GM20431 (cell line): Measurements from ENCODE around the gene TBC1D19.

Experiments
- in situ Hi-C: fragments of 300-500 bp; cut with MseI, MboI; formaldehyde crosslinking; loops from one replicate; pipeline ENCODE4 v1.15.0; 2020; ENCODE audit warnings: low sequenced_read_pairs; ENCODE audit not compliant: unreplicated experiment

Gene TBC1D19

GRCh38 chr4:26764231-26764630 is 180.3 kb downstream of the TBC1D19 start:
- in situ Hi-C loops, result no loop called here

GRCh38 chr4:26765515-26765914 is 181.6 kb downstream of the TBC1D19 start:
- in situ Hi-C loops, result no loop called here

GRCh38 chr4:26766141-26766540 is 182.3 kb downstream of the TBC1D19 start:
- in situ Hi-C loops, result no loop called here

- in situ Hi-C loops, result no loop called here
Measured at GRCh38 chr4:26772096-26772873, 188.4 kb downstream of the TBC1D19 start.

GRCh38 chr4:26779224-26779623 is 195.3 kb downstream of the TBC1D19 start:
- in situ Hi-C loops, result no loop called here

- in situ Hi-C loops, result no loop called here
Measured at GRCh38 chr4:26779674-26780073, 195.8 kb downstream of the TBC1D19 start.

- in situ Hi-C loops, result no loop called here
Measured at GRCh38 chr4:26780539-26780938, 196.7 kb downstream of the TBC1D19 start.

- in situ Hi-C loops, result no loop called here
Measured at GRCh38 chr4:26782168-26782829, 198.4 kb downstream of the TBC1D19 start.

GRCh38 chr4:26782830-26783202 is 198.9 kb downstream of the TBC1D19 start:
- in situ Hi-C loops, result no loop called here

- in situ Hi-C loops, result no loop called here
Measured at GRCh38 chr4:26784207-26784865, 200.5 kb downstream of the TBC1D19 start.

GRCh38 chr4:26785312-26785711 is 201.4 kb downstream of the TBC1D19 start:
- in situ Hi-C loops, result no loop called here

GRCh38 chr4:26785810-26786209 is 201.9 kb downstream of the TBC1D19 start:
- in situ Hi-C loops, result no loop called here

- in situ Hi-C loops, result no loop called here
Measured at GRCh38 chr4:26786916-26787315, 203.0 kb downstream of the TBC1D19 start.

- in situ Hi-C loops, result no loop called here
Measured at GRCh38 chr4:26787461-26788340, 203.8 kb downstream of the TBC1D19 start.

GRCh38 chr4:26788341-26788733 is 204.5 kb downstream of the TBC1D19 start:
- in situ Hi-C loops, result no loop called here

GRCh38 chr4:26789208-26789607 is 205.3 kb downstream of the TBC1D19 start:
- in situ Hi-C loops, result no loop called here

- in situ Hi-C loops, result no loop called here
Measured at GRCh38 chr4:26791346-26791745, 207.5 kb downstream of the TBC1D19 start.

- in situ Hi-C loops, result no loop called here
Measured at GRCh38 chr4:26792639-26793038, 208.8 kb downstream of the TBC1D19 start.

- in situ Hi-C loops, result no loop called here
Measured at GRCh38 chr4:26793735-26794134, 209.9 kb downstream of the TBC1D19 start.

GRCh38 chr4:26796081-26796480 is 212.2 kb downstream of the TBC1D19 start:
- in situ Hi-C loops, result no loop called here
